Femur (tissue), 1 donor: Measurements from ENCODE around the gene ZNF430.
A peak's percentile ranks its signal among the peaks of the same experiment; 100 is the strongest.
"Not testable (repeated sequence)": the region's sequence is repeated elsewhere in the genome, so short reads cannot be mapped to it uniquely, and the experiment has no call there.

Experiments
- DNase-seq: peaks from one replicate; pipeline ENCODE4 v3.0.0-alpha.2; 2017

Gene ZNF430

GRCh38 chr19:21020298-21021227, at the start of gene ZNF430:
TSS of gene ZNF430 (plus strand) at chr19:21020657. CDS start at chr19:21020801, 144 bp downstream.
- DNase-seq, result peak; percentile 97

DNA sequence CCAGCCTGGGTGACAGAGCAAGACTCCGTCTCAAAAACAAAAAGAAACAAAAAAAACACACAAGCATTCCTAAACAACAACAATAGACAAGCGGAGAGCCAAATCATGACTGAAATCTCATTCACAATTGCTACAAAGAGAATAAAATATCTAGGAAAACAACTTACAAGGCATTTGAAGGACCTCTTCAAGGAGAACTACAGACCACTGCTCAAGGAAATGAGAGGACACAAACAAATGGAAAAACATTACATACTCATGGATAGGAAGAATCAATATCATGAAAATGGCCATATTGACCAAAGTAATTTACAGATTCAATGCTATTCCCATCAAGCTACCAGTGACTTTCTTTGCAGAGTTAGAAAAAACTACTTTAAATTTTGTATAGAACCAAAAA, 27.7 kb upstream of the ZNF430 start:
- not testable (repeated sequence) for DNase-seq

DNA sequence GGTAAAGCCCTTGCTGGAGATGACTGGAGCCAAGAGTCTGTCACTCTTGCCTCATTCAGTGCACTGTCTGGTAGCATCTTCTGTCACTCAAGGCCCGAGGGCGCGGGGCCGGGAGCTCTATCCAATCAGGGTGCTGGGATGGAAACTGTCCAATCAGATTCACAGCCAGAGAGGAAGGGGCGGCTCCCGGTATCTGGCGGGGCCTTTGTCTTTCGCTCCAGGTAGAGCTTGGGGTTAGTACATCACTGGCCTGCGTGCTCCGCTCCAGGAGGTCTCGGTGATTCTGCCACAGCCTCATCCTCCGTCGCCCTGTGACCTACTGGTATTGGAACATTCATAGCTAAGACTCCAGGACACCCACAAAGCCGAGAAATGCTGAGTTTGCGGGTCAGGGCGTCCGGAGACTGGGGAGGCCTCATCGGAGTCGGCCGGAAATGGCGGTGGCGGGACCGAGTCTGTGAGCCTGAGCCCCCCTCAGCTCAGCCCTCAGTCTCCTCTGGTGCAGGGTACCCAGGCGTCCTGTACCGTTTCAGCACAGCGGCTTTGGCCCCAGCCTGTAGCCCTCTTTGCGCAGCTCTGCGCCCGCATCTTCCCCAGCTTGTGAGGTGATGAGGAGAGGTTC, 20.6 kb upstream of the ZNF430 start:
- DNase-seq, result peak; percentile 96

GRCh38 chr19:21021238-21021637, 781 bp downstream of the ZNF430 start:
- not testable (repeated sequence) for DNase-seq

GRCh38 chr19:21022996-21023395, 2.5 kb downstream of the ZNF430 start:
- DNase-seq, result no peak

- DNase-seq, result no peak
These were observed 3.4 kb downstream of the ZNF430 start for GRCh38 chr19:21023901-21024300.

- DNase-seq, result no peak
These were observed 8.5 kb downstream of the ZNF430 start for GRCh38 chr19:21028969-21029268.

DNA sequence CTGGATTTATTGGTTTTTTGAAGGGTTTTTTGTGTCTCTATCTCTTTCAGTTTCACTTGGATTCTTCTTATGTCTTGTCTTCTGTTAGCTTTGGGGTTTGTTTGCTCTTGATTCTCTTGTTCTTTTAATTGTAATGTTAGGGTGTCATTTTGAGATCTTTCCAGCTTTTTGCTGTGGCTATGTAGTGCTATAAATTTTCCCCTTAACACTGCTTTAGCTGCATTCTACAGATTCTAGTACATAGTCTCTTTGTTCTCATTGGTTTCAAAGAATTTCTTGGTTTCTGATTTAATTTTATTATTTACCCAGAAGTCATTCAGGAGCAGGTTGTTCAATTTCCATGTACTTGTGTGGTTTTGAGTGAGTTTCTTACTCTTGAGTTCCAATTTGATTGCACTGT, 24.6 kb downstream of the ZNF430 start:
- DNase-seq, result no peak

- DNase-seq, result no peak
These were observed 26.0 kb downstream of the ZNF430 start for GRCh38 chr19:21046489-21046888.

GRCh38 chr19:21047716-21048115, 27.3 kb downstream of the ZNF430 start:
- no peak for DNase-seq

- DNase-seq, result no peak
These were observed 32.4 kb downstream of the ZNF430 start for GRCh38 chr19:21052902-21053301.

DNA sequence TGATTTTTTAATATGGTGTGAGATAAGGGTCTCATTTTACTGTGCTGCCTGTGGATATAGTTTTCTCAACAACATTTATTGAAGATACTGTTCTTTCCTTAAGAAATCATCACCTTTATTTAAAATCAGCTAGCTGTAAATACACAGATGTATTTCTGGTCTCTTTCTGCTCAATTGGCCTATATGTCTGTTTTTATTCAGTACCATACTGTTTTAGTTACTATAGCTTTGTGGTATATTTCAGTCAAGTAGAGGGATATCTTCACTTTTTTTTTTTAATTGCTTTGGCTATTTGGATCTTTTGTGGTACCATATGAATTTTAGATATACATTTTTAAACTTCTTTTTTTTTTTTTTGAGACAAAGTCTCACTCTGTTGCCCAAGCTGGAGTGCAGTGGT, 44.9 kb downstream of the ZNF430 start:
- DNase-seq, result no peak

DNA sequence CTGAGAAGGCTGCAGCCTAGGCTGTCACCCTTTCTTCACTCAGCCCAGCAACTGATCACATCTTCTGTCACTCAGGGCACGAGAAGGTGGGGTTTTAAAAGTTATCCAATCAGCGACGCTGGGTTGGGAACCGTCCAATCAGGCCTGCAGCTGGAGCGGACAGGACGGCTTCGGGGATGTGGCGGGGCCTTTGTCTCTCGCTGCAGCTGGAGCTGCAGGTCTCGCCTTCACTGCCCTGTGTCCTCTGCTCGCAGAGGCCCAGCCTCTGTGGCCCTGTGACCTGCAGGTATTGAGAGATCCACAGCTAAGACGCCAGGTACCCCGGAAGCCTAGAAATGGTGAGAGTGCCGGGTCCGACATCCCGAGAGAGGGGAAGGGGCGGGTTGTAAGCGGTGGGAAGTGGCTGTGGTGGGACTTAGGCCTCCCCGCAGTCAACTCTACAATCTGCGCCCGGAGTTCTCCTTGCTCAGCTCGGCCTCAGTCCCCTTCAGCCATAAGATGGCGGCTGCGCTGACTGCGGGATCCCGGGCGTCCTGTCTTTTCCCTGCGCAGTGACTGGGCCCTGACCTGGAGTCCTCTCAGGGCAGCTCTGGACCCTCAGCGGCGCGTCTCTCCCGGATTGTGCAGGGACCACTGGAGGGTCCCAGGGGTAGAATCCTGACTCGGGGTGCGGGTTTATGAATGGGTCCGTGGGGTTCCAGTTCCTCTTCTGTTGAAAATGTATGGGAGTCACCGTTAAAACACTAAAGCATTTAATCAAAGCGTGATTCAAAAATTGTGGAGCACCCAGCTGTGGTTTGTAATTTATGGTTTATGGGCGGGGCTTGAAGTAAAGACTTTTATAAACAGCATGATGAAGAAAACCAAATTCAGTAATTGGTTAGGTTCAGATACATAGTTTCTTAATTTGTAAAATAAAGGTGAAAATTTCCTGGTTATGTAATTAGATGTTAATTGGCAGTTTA, 61.8 kb downstream of the ZNF430 start, which contains the start of gene ZNF714:
ZNF714 (plus strand) TSS at position 193 of the 965 bp plus-strand sequence. CDS start 16,066 bp downstream, outside the sequence.
- peak; percentile 97 for DNase-seq

DNA sequence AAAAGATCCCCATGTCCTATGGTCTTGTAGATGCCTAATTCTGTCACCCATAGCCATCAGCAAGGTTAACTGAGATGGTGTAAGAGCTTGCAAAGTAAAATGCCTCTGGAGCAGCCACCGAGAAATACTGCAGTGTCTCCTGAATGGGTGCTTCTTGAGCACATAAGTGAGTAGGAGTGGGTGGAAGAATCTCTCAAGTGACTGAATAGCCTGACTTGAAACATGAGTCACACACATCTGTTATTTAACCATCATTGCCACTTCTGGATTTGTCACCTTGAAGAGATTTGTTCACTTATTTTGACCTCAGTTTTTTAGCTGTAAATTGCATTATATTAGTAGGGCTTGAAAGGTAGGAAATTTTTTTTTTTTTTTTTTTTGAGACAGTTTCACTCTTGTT, 63.9 kb downstream of the ZNF430 start:
- DNase-seq, result no peak

DNA sequence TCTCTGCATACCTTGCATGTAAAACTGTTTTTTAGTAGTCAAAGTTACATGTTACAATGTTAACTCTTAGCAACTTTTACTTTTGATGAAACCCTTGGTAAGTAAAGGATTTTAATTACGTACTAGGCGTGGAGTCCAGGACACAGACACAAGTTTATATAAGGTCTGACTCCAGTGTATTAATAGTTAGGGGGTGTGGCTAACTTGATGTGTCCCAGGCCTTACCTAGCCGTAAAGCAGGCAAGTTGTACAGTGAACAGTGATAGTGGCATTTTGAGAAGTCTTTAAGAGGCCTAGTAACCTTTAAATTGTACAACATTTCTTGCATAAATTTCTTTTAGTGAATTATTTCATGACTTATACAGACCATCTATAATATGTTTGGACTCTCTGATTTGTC, 67.4 kb downstream of the ZNF430 start:
- DNase-seq, result no peak

DNA sequence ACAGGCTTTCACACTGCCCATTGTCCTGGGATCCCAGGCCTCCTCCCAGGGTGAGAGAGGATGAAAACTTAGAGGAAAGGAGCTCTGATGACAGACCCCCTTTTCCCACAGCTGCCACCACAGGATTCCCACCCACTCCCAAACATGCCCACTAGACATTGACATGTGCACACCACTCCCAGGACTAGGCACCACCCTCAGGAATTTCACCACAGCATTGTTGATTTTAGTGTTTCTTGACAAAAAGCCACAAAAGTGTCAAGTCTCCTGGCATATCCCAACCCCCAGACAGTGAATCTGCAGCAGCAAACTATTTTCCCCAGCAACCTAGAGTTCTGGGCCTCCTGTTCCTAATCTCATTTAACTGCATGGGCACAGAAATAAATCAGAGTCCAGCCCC, 71.7 kb downstream of the ZNF430 start:
- peak; percentile 23 for DNase-seq

DNA sequence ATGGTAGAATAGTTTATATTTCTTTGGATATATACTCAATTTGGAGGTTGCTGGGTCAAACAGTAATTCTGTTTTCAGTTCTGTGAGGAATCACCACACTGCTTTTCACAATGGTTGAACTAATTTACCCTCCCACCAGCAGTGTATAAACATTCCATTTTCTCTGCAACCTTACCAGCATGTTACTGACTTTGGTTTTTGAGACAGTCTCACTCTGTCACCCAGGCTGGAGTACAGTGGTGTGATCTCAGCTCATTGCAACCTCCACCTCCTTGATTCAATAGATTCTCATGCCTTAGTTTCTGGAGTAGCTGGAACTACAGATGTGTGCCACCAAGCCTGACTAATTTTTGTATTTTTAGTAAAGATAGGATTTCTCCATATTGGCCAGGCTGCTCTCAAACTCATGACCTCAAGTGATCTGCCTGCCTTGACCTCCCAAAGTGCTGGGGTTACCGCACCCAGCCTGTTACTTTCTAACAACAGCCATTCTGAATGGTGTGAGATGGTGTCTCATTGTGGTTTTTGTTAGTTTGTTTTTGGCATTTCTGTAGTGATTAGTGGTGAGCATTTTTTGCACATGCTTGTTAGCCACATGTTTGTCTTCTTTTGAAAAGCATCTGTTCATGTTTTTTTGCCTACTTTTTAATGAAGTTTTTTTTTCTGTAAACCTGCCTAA, 74.0 kb downstream of the ZNF430 start:
- DNase-seq, result no peak

GRCh38 chr19:21098291-21098690, 77.8 kb downstream of the ZNF430 start:
- no peak for DNase-seq

DNA sequence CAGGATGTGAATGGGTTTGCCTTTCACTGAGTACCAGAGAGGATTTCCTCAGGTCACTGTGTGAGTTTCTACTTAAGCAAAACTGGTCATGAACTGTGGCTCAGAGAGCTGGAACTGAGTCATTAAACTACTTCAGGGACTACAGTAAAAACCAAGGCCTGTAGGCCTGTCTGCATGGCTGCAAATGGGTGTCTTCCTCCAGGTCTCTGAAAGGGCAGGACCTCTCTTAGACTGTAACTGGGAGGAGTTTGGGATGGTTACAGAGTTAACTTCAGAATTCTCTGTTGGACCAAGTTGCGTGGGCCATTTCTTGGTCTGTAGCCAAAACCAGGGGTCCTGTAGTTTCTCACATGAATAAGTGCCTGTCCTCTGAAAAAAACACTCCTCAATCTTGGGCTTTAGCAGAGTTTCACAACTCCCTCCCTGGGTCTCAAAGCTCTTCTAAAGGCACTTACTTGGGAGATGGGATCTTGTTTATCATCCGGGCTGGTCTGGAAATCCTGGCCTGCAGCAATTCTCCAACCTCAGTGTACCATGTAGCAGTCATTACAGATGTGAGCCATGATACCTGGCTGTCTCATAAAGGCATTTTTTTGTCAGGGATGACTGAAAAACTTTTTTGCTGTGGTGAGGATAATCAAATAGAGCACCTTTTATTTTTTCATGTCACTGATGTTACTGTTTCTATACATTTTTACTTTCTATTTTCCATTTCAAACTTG, 81.2 kb downstream of the ZNF430 start:
- DNase-seq, result no peak

DNA sequence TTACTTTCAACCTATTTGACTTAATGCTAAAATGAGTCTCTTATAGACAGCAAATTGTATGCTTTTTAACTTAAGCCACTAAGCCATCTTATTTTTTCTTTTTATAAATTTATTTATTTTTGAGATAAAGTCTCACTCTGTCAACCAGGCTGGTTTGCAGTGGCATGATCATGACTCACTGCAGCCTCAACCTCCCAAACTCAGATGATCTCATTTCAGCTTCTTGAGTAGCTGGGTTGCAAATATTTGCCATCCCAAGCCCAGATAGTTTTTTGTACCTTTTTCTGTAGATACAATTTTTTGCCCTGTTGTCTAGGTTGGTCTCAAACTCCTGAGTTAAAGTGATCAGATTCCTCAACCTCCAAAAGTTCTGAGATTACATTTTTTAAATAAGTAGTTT, 88.7 kb downstream of the ZNF430 start:
- DNase-seq, result no peak
